Measurements from ENCODE around the gene IGSF8. TPM values are rescaled to one million over a fixed set of nuclear protein-coding genes. Genes with fewer than 3 reads are reported as not detected.

Gene IGSF8
- polyA plus RNA-seq, 1 donor from 2014 or later, result 27.3 TPM

GRCh38 chr1:160089883-160090282 lies 8.5 kb downstream of the IGSF8 start:
- no peaks in the 10 kb centered on the region for H3K36me3 ChIP-seq (ENCODE audit: insufficient read depth, low read length)
- no peak for TF ChIP-seq TAF1 (IDR thresholded peaks at IDR 0.05; ENCODE audit: low read depth)
- no peak for TF ChIP-seq REST (IDR thresholded peaks at IDR 0.05; ENCODE audit: borderline replicate concordance)
- TF ChIP-seq CTCF (IDR thresholded peaks at IDR 0.05; ENCODE audit: poor library complexity, severe bottlenecking), result no peak
- TF ChIP-seq POLR2AphosphoS5 (IDR thresholded peaks at IDR 0.05), result no peak
- TF ChIP-seq EZH2 (IDR thresholded peaks at IDR 0.05; ENCODE audit: borderline replicate concordance, insufficient read depth, low read length, poor library complexity, severe bottlenecking), result no peak
- TF ChIP-seq SMC3 (conservative IDR thresholded peaks at IDR 0.05; ENCODE audit: poor library complexity), result no peak
- no peaks in the 10 kb centered on the region for H3K79me2 ChIP-seq (replicated peaks; ENCODE audit: insufficient read depth, low read length)

GRCh38 chr1:160087118-160087662 lies 11.2 kb downstream of the IGSF8 start:
- Histone ChIP-seq H3K4me2 (ENCODE audit: low read length) (no peak overlapping the region), H3K79me2 (replicated peaks; ENCODE audit: insufficient read depth, low read length) (no peaks in the 10 kb centered on the region), H4K20me1 (ENCODE audit: insufficient read depth) (no peaks in the 10 kb centered on the region), H3K36me3 (ENCODE audit: insufficient read depth, low read length) (no peaks in the 10 kb centered on the region), H3K27me3 (ENCODE audit: insufficient read depth, low read depth, low read length) (peaks cover 7% of the 10 kb centered on the region), H3K9ac (ENCODE audit: low read length) (no peak overlapping the region), H3K27ac (ENCODE audit: low read length) (no peak overlapping the region), H2AFZ (ENCODE audit: low read depth, low read length) (no peak overlapping the region), H3K4me3 (ENCODE audit: low read length) (no peak overlapping the region), H3F3A (ENCODE audit: insufficient read depth, low read length, poor library complexity, severe bottlenecking) (no peaks in the 10 kb centered on the region), H3K9me2 (ENCODE audit: insufficient read depth, low read length) (no peaks in the 10 kb centered on the region), H3K9me3 (ENCODE audit: low read length) (no peaks in the 10 kb centered on the region)
- TF ChIP-seq RAD21 (conservative IDR thresholded peaks at IDR 0.05) (no peak), TAF1 (IDR thresholded peaks at IDR 0.05; ENCODE audit: low read depth) (no peak), POLR2AphosphoS5 (IDR thresholded peaks at IDR 0.05) (no peak), REST (IDR thresholded peaks at IDR 0.05; ENCODE audit: borderline replicate concordance) (no peak), SMC3 (conservative IDR thresholded peaks at IDR 0.05; ENCODE audit: poor library complexity) (no peak), EZH2 (IDR thresholded peaks at IDR 0.05; ENCODE audit: borderline replicate concordance, insufficient read depth, low read length, poor library complexity, severe bottlenecking) (no peak), MXI1 (conservative IDR thresholded peaks at IDR 0.05; ENCODE audit: poor library complexity, severe bottlenecking) (no peak), CTCF (IDR thresholded peaks at IDR 0.05; ENCODE audit: poor library complexity, severe bottlenecking) (no peak), EP300 (conservative IDR thresholded peaks at IDR 0.05; ENCODE audit: poor library complexity, severe bottlenecking) (no peak)

More at GRCh38 chr1:160089883-160090282, 8.5 kb downstream of the IGSF8 start:
- no peaks in the 10 kb centered on the region for H3K9me2 ChIP-seq (ENCODE audit: insufficient read depth, low read length)
- H3K27me3 ChIP-seq (ENCODE audit: insufficient read depth, low read depth, low read length), result no peaks in the 10 kb centered on the region
- no peak overlapping the region for H3K9ac ChIP-seq (ENCODE audit: low read length)
- H3K4me2 ChIP-seq (ENCODE audit: low read length), result no peak overlapping the region
- no peaks in the 10 kb centered on the region for H3F3A ChIP-seq (ENCODE audit: insufficient read depth, low read length, poor library complexity, severe bottlenecking)
- H3K4me3 ChIP-seq (ENCODE audit: low read length), result no peak overlapping the region
- H2AFZ ChIP-seq (ENCODE audit: low read depth, low read length), result no peak overlapping the region
- no peaks in the 10 kb centered on the region for H4K20me1 ChIP-seq (ENCODE audit: insufficient read depth)
- no peak overlapping the region for H3K27ac ChIP-seq (ENCODE audit: low read length)
- H3K9me3 ChIP-seq (ENCODE audit: low read length), result no peaks in the 10 kb centered on the region
